PC-9 (cell line): ENCODE measurements around the gene TP53TG5.

ENCODE experiments used
- EZH2 ChIP-seq: fragments of 200-600 bp; sonication (generic); IDR thresholded peaks from 2 replicates; pipeline ENCODE4 v1.8.0; 2017; ENCODE audit warnings: antibody characterized with exemption, low read depth
- TF ChIP-seq, protein P1 (sequence below): fragments of 200-600 bp; sonication (generic); conservative IDR thresholded peaks from 2 replicates; pipeline ENCODE4 v1.6.1; 2017; ENCODE audit warnings: mixed run types, antibody characterized with exemption, mild to moderate bottlenecking, moderate library complexity

DNA sequence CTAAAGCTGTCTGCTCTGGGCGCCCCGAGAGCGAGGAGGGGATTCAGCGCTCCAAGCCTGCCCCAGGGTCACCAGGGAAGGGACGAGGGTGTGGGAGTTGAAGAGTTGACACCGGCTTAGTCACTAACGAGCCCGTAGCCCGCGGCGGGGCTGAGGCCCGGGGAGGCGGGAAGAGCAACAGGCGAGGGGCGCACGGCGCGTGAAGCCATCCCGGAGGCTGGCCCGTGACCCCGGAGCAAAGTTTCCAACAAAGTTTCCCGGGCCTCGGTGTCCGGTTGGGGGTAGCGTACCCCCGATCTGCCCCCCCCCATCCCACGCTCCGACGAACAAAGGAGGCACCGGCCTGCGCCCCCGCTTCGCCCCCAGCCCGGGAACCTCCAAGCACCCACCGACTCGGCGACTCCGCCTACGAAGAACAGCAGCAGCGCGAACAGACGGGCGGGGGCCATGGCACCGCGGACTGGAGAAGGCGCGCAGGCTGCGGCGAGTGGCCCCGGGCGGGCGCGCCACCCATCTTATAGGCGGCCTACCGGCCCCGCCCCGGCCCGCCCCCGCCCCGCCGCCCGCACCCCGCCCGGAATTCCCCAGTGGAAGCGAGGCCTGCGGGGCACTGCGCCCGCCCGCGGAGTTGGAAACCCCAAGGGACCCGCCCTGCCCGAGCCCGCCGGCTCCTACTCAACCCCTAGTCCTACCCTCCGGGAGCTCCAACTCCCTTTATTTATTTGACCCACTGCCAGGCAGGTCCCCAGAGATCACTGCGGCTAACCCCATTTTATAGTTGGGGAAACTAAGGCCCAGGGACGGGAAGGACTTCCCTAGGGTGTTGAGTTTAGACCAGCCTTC, 30.0 kb downstream of the TP53TG5 start, which contains the start of gene SDC4:
- TF ChIP-seq, protein P1, sequence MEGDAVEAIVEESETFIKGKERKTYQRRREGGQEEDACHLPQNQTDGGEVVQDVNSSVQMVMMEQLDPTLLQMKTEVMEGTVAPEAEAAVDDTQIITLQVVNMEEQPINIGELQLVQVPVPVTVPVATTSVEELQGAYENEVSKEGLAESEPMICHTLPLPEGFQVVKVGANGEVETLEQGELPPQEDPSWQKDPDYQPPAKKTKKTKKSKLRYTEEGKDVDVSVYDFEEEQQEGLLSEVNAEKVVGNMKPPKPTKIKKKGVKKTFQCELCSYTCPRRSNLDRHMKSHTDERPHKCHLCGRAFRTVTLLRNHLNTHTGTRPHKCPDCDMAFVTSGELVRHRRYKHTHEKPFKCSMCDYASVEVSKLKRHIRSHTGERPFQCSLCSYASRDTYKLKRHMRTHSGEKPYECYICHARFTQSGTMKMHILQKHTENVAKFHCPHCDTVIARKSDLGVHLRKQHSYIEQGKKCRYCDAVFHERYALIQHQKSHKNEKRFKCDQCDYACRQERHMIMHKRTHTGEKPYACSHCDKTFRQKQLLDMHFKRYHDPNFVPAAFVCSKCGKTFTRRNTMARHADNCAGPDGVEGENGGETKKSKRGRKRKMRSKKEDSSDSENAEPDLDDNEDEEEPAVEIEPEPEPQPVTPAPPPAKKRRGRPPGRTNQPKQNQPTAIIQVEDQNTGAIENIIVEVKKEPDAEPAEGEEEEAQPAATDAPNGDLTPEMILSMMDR = 0 out of 2 replicates have a peak, but pooled peaks have one; percentile 21
- no peak for TF ChIP-seq EZH2
